ENCODE data around the gene SGMS1. TPM values are rescaled to one million over a fixed set of nuclear protein-coding genes. Genes with fewer than 3 reads are reported as not detected.

The SGMS1 gene
- polyA plus RNA-seq, 2 of the 4 experiments (the other 2 are of a cell fraction), result 22.7 to 28.2 TPM

DNA sequence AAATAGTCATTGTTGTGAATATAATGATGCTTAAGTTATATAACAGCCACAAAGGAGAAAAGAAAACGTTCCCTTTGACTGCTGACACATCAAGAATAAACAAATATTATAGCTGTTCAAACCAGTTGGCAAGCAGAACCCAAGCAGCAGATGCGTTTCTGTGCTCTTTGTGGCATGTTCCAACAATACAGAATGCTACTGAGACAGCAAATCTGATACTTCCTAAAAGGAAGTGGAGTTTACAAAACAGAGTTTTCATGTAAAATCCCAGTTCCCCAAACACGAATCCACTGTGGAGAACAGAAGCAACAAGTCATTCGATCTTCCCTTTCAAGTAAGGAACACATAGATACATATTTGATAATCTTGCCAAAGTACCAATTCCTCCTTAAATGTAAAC, 201.5 kb downstream of the SGMS1 start:
- TF ChIP-seq NR3C1 (IDR thresholded peaks at IDR 0.05), result no peak
- TF ChIP-seq, protein P1, sequence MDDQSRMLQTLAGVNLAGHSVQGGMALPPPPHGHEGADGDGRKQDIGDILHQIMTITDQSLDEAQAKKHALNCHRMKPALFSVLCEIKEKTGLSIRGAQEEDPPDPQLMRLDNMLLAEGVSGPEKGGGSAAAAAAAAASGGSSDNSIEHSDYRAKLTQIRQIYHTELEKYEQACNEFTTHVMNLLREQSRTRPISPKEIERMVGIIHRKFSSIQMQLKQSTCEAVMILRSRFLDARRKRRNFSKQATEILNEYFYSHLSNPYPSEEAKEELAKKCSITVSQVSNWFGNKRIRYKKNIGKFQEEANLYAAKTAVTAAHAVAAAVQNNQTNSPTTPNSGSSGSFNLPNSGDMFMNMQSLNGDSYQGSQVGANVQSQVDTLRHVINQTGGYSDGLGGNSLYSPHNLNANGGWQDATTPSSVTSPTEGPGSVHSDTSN (IDR thresholded peaks at IDR 0.05), result no peak
- TF ChIP-seq PHF8 (IDR thresholded peaks at IDR 0.05; ENCODE audit: borderline replicate concordance, low read depth), result no peak
- TF ChIP-seq MYC (IDR thresholded peaks at IDR 0.05; ENCODE audit: borderline replicate concordance, low read length), result no peak
- no peak for TF ChIP-seq CHD4 (IDR thresholded peaks at IDR 0.05; ENCODE audit: borderline replicate concordance)
- peaks cover 14% of the 10 kb centered on the region for H3K4me1 ChIP-seq
- H3K9me3 ChIP-seq, result no peaks in the 10 kb centered on the region
- POLR2A ChIA-PET, result no interaction called here
- CTCF ChIA-PET, result interaction anchor here (0.9 to 1.9 kb wide), 5 partner anchors 10 to 206 kb away, joined by 3 to 6 read pairs (median 4); no protein-coding TSS in a partner anchor
- H3K4me3 ChIP-seq, result no peak overlapping the region
- no peak for FAIRE-seq
- 65% methylated on average over 4 of the region's 4 CpGs for WGBS (ENCODE audit: missing lambda C conversion rate)
- ATAC-seq, result no peak
- H3K4me2 ChIP-seq, result no peak overlapping the region
- DNase-seq (ENCODE audit: low read depth in 1 of 2, low spot score in 1 of 2), result no peak
- no peak overlapping the region for H3K27ac ChIP-seq

DNA sequence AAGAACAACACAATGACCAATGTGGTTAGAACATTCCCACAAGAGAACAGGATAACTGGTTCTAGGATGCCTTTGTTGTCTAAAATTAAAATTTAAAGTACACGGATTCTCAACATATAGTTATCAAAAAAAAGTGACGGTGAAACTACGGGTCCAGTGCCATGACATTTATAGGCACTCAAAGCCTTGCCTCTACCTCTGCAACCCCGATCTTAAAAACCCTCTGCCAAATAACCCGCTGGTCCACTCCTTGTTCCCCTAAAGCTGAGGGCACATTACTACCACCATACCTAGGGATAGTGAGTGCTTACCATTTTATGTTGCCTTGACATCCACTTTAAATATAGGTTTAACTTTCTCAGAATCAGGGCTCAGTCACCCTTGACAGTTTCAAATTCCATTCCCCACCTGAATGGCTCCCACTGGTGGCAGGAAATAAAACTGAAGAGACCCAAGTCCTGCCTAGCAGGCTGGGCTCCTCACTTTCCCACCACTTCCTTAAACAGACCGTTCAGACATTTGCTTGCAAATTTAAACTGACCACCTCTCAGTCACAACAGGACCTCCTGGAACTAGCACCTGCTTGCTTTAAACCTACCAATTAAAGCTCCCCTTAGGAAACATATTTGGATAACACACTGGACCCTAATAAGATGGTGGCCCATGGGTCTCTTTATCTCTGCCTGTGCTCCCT, 202.6 kb downstream of the SGMS1 start:
- TF ChIP-seq ESRRA (IDR thresholded peaks at IDR 0.05; ENCODE audit: borderline replicate concordance, low read length) (no peak), RAD21 (conservative IDR thresholded peaks at IDR 0.05 in 1 of 2, IDR thresholded peaks at IDR 0.05 in 1 of 2) (peak; percentile 62 to 73), SMC3 (IDR thresholded peaks at IDR 0.05) (peak; percentile 72)
- TF ChIP-seq, protein P2, sequence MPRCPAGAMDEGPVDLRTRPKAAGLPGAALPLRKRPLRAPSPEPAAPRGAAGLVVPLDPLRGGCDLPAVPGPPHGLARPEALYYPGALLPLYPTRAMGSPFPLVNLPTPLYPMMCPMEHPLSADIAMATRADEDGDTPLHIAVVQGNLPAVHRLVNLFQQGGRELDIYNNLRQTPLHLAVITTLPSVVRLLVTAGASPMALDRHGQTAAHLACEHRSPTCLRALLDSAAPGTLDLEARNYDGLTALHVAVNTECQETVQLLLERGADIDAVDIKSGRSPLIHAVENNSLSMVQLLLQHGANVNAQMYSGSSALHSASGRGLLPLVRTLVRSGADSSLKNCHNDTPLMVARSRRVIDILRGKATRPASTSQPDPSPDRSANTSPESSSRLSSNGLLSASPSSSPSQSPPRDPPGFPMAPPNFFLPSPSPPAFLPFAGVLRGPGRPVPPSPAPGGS (IDR thresholded peaks at IDR 0.05), result no peak
- TF ChIP-seq, protein P3, sequence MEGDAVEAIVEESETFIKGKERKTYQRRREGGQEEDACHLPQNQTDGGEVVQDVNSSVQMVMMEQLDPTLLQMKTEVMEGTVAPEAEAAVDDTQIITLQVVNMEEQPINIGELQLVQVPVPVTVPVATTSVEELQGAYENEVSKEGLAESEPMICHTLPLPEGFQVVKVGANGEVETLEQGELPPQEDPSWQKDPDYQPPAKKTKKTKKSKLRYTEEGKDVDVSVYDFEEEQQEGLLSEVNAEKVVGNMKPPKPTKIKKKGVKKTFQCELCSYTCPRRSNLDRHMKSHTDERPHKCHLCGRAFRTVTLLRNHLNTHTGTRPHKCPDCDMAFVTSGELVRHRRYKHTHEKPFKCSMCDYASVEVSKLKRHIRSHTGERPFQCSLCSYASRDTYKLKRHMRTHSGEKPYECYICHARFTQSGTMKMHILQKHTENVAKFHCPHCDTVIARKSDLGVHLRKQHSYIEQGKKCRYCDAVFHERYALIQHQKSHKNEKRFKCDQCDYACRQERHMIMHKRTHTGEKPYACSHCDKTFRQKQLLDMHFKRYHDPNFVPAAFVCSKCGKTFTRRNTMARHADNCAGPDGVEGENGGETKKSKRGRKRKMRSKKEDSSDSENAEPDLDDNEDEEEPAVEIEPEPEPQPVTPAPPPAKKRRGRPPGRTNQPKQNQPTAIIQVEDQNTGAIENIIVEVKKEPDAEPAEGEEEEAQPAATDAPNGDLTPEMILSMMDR (IDR thresholded peaks at IDR 0.05), result peak; percentile 70
- peak in 1 of 2 experiments; percentile 57; a peak in 3 of 6 replicates for ATAC-seq
- Histone ChIP-seq H3K9me3 (no peaks in the 10 kb centered on the region), H3K27ac (0 out of 6 replicates have a peak overlapping the region, but pooled peaks of 1 of the 2 experiments have one; percentile 10), H3K4me2 (no peak overlapping the region), H3K4me3 (no peak overlapping the region), H3K4me1 (peaks cover 24% of the 10 kb centered on the region)
- POLR2A ChIA-PET, result no interaction called here
- no peak for FAIRE-seq
- DNase-seq (ENCODE audit: low read depth in 1 of 2, low spot score in 1 of 2), result peak; percentile 47 to 58
- CTCF ChIA-PET, result interaction anchor here (0.6 to 2.8 kb wide), 17 partner anchors 11 to 239 kb away, joined by 3 to 14 read pairs (median 4); no protein-coding TSS in a partner anchor
- WGBS (ENCODE audit: missing lambda C conversion rate), result 70% methylated on average over 6 of the region's 6 CpGs

DNA sequence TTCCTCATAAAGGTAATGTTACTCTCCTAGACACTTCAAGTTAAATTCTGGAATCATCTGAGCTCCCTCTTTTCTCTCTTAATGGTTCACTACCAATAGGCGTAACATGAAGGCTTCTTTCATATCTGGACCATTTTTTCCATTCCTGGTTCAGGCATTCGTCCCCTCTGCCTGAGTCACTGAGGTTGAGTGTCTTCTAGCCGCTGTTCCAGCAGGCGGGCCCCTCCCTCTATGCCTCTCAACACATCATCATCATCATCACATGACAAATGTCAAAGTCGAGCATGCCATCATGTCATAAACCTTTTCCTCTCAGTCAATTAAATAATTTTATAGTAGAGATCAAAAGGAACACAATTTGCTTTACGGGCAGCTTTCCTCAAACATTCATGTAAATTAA, 203.6 kb downstream of the SGMS1 start:
- ChIA-PET POLR2A (no interaction called here), CTCF (interaction anchor here (0.6 to 2.8 kb wide), 14 partner anchors 17 to 240 kb away, joined by 3 to 14 read pairs (median 4); no protein-coding TSS in a partner anchor)
- FAIRE-seq, result no peak
- WGBS (ENCODE audit: missing lambda C conversion rate), result 92% methylated on average over 6 of the region's 6 CpGs
- no peak for TF ChIP-seq POLR2A (IDR thresholded peaks at IDR 0.05; ENCODE audit: low read length)
- ATAC-seq, result no peak
- H3K4me2 ChIP-seq, result no peak overlapping the region
- no peak overlapping the region; a peak in 1 of 6 replicates for H3K27ac ChIP-seq
- DNase-seq (ENCODE audit: low read depth in 1 of 2, low spot score in 1 of 2), result no peak
- no peak overlapping the region for H3K4me3 ChIP-seq
- H3K4me1 ChIP-seq, result peaks cover 32% of the 10 kb centered on the region
- no peaks in the 10 kb centered on the region for H3K9me3 ChIP-seq

DNA sequence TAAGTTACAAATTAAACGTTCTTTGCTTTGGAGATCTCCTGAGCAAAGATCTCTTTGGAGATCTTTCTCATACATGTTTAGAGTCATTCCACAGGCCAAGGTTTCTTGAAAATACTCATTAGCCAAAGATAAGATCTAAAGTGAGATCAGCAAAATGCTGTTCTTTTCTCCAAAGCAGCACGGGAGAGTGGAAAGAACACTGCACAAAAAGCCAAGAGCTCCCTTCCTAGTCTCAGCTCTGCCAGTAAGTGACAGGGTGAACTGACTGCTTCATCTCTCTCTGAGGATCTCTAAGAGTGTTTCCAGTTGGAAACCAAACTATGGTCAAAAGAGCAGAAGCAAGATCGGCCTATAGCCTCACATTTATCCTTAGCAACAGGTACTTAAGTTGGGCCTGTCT, 204.0 kb downstream of the SGMS1 start:
- Histone ChIP-seq H3K4me2 (no peak overlapping the region), H3K9me3 (no peaks in the 10 kb centered on the region), H3K4me3 (no peak overlapping the region), H3K27ac (peak overlapping the region in 1 of 2 experiments; percentile 86; a peak in 1 of 6 replicates), H3K4me1 (peaks cover 32% of the 10 kb centered on the region)
- ChIA-PET CTCF (interaction anchor here (0.8 to 2.8 kb wide), 8 partner anchors 16 to 240 kb away, joined by 3 to 14 read pairs (median 5); no protein-coding TSS in a partner anchor), POLR2A (no interaction called here)
- TF ChIP-seq RCOR1 (IDR thresholded peaks at IDR 0.05; ENCODE audit: low read depth, low read length) (no peak), FOSL2 (IDR thresholded peaks at IDR 0.05) (no peak), FOSL2 (CRISPR knock-in tag; IDR thresholded peaks at IDR 0.05) (no peak), NR3C1 (IDR thresholded peaks at IDR 0.05) (no peak), CBX2 (IDR thresholded peaks at IDR 0.05; ENCODE audit: borderline replicate concordance, low read depth) (no peak), NPAS2 (CRISPR knock-in tag; IDR thresholded peaks at IDR 0.05; ENCODE audit: borderline replicate concordance) (no peak), EHF (CRISPR knock-in tag; IDR thresholded peaks at IDR 0.05) (no peak), ZNF302 (CRISPR knock-in tag; IDR thresholded peaks at IDR 0.05) (no peak), CHD2 (IDR thresholded peaks at IDR 0.05; ENCODE audit: low read length, partially characterized antibody) (no peak), POLR2A (IDR thresholded peaks at IDR 0.05; ENCODE audit: low read length) (no peak), HOXB13 (CRISPR knock-in tag; IDR thresholded peaks at IDR 0.05; ENCODE audit: low read depth) (no peak)
- TF ChIP-seq, protein P4, sequence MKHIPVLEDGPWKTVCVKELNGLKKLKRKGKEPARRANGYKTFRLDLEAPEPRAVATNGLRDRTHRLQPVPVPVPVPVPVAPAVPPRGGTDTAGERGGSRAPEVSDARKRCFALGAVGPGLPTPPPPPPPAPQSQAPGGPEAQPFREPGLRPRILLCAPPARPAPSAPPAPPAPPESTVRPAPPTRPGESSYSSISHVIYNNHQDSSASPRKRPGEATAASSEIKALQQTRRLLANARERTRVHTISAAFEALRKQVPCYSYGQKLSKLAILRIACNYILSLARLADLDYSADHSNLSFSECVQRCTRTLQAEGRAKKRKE (CRISPR knock-in tag; IDR thresholded peaks at IDR 0.05; ENCODE audit: low read depth), result no peak
- TF ChIP-seq, protein P5, sequence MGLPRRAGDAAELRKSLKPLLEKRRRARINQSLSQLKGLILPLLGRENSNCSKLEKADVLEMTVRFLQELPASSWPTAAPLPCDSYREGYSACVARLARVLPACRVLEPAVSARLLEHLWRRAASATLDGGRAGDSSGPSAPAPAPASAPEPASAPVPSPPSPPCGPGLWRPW (IDR thresholded peaks at IDR 0.05), result no peak
- DNase-seq (ENCODE audit: low read depth in 1 of 2, low spot score in 1 of 2) (no peak), ATAC-seq (no peak), FAIRE-seq (no peak)
- WGBS (ENCODE audit: missing lambda C conversion rate), result 78% methylated on average over 3 of the region's 3 CpGs

All from A549 (cell line).